Measurements from ENCODE around the gene ADRM1. TPM values are rescaled to one million over a fixed set of nuclear protein-coding genes. Genes with fewer than 3 reads are reported as not detected.

Gene ADRM1
- total RNA-seq, 2 donors from 2014 or later: 171 to 178 TPM

DNA sequence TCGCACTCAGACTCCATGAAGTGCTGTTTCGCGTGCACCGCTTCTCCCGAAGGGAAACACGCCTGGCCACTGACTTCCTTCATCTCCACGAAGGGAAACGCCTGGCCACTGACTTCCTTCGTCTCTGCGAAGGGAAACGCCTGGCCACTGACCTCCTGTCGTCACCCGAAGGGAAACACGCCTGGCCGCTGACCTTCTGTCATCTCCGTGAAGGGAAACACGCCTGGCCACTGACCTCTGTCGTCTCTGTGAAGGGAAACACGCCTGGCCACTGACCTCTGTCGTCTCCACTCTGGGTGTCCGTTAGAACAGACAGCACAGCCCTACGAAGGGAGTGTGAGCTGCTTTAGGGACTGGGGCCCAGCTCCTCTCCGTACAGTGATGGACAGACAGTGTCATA, 17.1 kb upstream of the ADRM1 start:
- Mint-ChIP-seq H3K27me3 (no peaks in the 10 kb centered on the region), H3K9me3 (no peaks in the 10 kb centered on the region), H3K27ac (no peak overlapping the region), H3K4me3 (no peak overlapping the region), H3K36me3 (peaks cover 8% of the 10 kb centered on the region), H3K4me1 (ENCODE audit: low read depth in 2 of 2) (peaks cover 0 to 2% of the 10 kb centered on the region in 2 donors)
- DNase-seq (ENCODE audit: low spot score): no peak
- no peak for ATAC-seq

DNA sequence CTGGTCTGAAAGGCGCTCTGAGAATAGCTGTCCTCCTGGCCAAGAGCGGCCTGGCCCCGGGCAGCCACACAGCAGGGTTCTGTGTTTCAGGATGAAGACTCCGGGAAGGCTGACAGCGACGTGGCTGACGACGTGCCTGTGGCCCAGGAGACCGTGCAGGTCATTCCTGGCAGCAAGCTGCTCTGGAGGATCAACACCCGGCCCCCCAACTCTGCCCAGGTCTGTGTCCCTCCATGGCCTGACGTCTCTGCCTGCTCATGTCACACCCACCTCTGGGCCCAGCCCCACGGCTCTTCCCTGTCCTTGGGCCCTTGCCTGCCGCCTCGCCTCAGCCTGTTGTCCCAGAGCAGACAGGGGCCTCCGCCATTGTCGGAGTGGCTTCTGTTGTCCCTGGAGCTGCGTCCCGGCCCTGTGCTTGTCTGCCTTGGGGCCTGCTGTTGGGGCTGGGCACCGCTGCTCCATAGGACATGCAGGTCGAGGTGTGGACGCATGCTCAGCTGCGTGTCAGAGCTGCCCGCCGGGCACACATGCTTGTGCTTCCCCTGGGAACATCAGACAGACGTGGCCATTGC, 16.2 kb upstream of the ADRM1 start:
- DNase-seq (ENCODE audit: low spot score) (no peak), ATAC-seq (peak in 1 of 2 donors; percentile 38)
- H3K4me1 Mint-ChIP-seq (ENCODE audit: low read depth in 2 of 2): peaks cover 0 to 9% of the 10 kb centered on the region in 2 donors
- H3K27ac Mint-ChIP-seq: no peak overlapping the region
- no peaks in the 10 kb centered on the region for H3K27me3 Mint-ChIP-seq
- H3K9me3 Mint-ChIP-seq: no peaks in the 10 kb centered on the region
- peaks cover 7% of the 10 kb centered on the region for H3K36me3 Mint-ChIP-seq
- H3K4me3 Mint-ChIP-seq: no peak overlapping the region

DNA sequence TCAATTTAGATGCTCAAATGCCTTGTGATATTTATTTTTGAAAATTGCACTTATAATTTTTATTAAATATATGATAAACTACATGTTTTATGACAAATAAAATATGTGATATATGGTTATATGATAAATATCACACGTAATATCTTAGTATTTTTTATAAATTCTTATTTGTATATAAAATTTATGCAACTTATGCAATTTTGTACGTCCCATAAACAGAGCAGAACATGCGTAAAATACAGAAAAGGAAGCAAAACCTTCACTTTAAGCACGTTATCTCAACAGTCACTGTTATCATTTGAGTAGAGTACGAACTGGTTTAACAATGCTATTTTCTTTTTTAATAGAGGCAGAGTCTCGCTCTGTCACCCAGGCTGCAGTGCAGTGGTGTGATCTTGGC, 15.7 kb upstream of the ADRM1 start:
- ATAC-seq (no peak), DNase-seq (ENCODE audit: low spot score) (no peak)
- Mint-ChIP-seq H3K27ac (no peak overlapping the region), H3K27me3 (no peaks in the 10 kb centered on the region), H3K9me3 (no peaks in the 10 kb centered on the region), H3K4me1 (ENCODE audit: low read depth in 2 of 2) (peaks cover 3 to 13% of the 10 kb centered on the region in 2 donors), H3K4me3 (no peak overlapping the region), H3K36me3 (peaks cover 4% of the 10 kb centered on the region)

DNA sequence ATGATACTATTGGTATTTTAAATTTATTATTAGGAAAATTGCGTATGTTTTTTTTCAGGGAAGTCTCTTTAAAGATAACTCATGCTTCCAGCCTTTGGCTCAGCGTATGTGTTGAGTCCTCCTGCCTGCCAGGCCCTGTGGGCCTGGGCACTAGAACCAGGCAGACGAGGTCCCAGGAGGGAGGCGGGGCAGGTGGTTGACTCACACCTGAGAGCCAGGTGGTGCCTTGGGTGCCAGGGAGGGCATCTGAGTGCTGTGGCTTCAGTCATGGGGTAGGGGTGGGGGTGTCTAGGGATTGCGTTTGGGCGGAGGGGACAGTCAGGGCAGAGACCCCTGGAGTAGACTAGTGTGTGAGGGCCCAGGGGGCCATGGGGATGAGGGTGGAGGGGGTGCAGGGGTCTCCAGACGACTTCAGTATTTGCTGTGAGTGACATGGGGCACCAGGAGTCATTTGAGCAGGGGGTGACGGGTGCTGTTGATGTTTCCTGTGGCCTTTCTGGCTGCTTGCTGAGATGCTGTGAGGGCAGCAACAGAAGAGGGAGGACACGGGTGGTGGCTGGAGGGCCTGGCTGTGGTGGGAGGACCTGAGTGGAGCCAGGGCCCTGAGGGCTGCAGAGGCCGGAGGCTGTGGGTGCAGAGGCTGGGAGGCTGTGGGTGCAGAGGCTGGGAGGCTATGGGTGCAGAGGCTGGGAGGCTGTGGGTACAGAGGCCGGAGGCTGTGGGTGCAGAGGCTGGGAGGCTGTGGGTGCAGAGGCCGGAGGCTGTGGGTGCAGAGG, 14.8 kb upstream of the ADRM1 start:
- Mint-ChIP-seq H3K4me1 (ENCODE audit: low read depth in 2 of 2) (peaks cover 9 to 19% of the 10 kb centered on the region in 2 donors), H3K4me3 (no peak overlapping the region), H3K27ac (no peak overlapping the region), H3K27me3 (no peaks in the 10 kb centered on the region), H3K9me3 (no peaks in the 10 kb centered on the region), H3K36me3 (peaks cover 4% of the 10 kb centered on the region)
- ATAC-seq (no peak), DNase-seq (ENCODE audit: low spot score) (no peak)

DNA sequence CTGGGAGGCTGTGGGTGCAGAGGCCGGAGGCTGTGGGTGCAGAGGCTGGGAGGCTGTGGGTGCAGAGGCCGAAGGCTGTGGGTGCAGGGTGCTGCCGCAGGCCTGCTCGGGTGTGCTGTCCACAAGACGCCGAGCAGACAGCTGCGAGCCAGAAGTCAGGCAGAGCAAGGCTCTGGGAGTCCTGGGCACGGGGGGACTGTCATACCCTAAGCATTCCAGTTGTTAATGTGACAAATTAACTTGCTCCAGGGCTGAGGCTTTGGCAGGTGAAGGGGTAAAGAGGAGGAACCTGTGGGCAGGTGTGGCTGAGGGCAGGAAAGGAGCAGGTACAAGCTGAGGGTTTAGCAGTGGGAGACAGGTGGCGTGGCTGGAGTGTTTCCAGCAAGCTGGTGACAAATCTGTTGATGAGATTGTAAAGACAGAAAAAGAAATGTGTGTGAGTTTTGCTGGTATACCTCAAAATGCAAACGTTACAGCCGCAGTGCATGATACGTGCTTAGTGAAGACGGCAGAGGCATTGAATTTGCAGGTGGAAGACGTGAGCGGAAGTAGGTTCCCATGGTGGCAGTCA, 14.2 kb upstream of the ADRM1 start:
- Mint-ChIP-seq H3K27me3 (no peaks in the 10 kb centered on the region), H3K4me1 (ENCODE audit: low read depth in 2 of 2) (peaks cover 9 to 22% of the 10 kb centered on the region in 2 donors)
- no peak for ATAC-seq

DNA sequence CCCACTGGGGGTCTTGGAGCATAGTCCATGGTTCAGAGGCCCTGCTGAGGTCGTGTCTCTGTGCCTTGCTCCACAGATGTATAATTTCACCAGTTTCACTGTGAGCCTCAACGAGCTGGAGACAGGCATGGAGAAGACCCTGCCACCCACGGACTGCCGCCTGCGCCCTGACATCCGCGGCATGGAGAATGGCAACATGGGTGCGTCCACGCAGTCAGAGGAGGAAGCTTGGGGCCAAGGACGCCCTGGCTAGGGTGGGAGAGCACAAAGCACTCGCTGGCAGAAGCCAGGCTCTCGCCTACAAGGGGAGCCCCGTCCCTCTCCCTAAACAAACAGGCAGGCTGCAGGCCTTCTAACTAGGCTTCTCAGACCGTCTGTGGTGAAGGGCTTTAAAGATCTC, 13.7 kb upstream of the ADRM1 start:
- no peak overlapping the region for H3K4me3 Mint-ChIP-seq
- no peaks in the 10 kb centered on the region for H3K9me3 Mint-ChIP-seq
- H3K36me3 Mint-ChIP-seq: peaks cover 4% of the 10 kb centered on the region
- peaks cover 13 to 25% of the 10 kb centered on the region in 2 donors for H3K4me1 Mint-ChIP-seq (ENCODE audit: low read depth in 2 of 2)
- no peaks in the 10 kb centered on the region for H3K27me3 Mint-ChIP-seq
- ATAC-seq (no peak), DNase-seq (ENCODE audit: low spot score) (no peak)
- no peak overlapping the region for H3K27ac Mint-ChIP-seq

More for the DNA sequence above, 14.2 kb upstream of the ADRM1 start:
- H3K9me3 Mint-ChIP-seq: no peaks in the 10 kb centered on the region
- no peak overlapping the region for H3K27ac Mint-ChIP-seq
- peaks cover 4% of the 10 kb centered on the region for H3K36me3 Mint-ChIP-seq
- no peak for DNase-seq (ENCODE audit: low spot score)
- no peak overlapping the region for H3K4me3 Mint-ChIP-seq

DNA sequence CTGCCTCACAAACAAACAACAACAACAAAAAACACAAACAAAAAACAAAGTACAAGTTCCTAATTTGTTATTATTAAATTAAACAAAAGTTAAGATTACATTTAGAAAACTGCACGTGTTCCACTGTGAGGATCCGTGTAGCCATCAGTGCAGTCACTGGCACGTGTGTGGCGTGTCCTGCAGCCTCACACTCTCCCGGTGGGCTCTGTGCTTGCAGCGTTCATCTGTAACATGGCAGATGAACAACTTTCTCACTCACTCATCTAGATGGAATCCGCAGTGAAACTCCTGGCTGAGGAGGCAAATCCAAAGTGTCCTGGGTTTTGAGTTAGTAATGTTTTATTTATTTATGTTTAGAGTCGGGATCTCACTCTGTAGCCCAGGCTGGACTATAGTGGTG, 12.9 kb upstream of the ADRM1 start:
- Mint-ChIP-seq H3K36me3 (peaks cover 4% of the 10 kb centered on the region), H3K4me1 (ENCODE audit: low read depth in 2 of 2) (peaks cover 14 to 25% of the 10 kb centered on the region in 2 donors), H3K27me3 (no peaks in the 10 kb centered on the region), H3K27ac (no peak overlapping the region), H3K4me3 (no peak overlapping the region), H3K9me3 (no peaks in the 10 kb centered on the region)
- no peak for DNase-seq (ENCODE audit: low spot score)
- ATAC-seq: no peak

DNA sequence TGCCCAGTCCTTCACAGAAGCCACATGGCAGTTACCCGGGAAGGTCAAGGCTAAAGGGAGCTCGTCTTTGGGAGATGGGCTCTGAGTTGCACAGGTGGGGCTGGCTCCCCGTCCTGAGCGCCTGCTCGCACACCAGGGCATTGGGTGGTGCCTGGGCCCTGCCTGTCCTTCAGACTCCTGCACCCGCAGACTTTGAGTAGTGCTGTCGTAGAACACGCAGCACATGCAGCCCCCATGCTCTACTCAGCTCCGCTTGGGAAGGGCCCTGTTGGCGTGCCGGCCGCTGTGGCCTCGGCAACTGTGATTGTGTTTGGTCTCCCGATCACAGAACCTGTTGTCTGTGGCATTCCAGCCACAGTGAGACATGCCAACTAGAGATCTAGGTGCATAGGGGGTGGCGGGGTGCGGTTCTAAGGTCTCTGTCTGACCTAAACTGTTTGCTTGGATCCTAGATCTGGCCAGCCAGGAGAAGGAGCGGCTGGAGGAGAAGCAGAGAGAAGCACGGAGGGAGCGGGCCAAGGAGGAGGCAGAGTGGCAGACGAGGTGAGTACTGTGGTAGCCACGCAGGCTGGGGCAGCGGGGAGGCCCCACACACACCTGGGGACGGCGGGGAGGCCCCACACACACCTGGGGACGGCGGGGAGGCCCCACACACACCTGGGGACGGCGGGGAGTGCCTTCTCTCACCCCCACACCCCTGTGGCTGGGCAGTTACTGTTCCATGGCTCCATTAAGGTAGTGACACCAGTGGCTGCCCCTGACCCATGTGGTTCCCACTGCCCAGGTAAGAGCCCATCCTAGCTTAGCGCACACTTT, 11.3 kb upstream of the ADRM1 start:
- ATAC-seq (peak; percentile 26 to 60), DNase-seq (ENCODE audit: low spot score) (no peak)
- Mint-ChIP-seq H3K9me3 (no peaks in the 10 kb centered on the region), H3K27me3 (no peaks in the 10 kb centered on the region), H3K4me1 (ENCODE audit: low read depth in 2 of 2) (peaks cover 14 to 25% of the 10 kb centered on the region in 2 donors), H3K27ac (peak overlapping the region in 1 of 2 donors; percentile 70), H3K36me3 (peaks cover 4% of the 10 kb centered on the region), H3K4me3 (no peak overlapping the region)

DNA sequence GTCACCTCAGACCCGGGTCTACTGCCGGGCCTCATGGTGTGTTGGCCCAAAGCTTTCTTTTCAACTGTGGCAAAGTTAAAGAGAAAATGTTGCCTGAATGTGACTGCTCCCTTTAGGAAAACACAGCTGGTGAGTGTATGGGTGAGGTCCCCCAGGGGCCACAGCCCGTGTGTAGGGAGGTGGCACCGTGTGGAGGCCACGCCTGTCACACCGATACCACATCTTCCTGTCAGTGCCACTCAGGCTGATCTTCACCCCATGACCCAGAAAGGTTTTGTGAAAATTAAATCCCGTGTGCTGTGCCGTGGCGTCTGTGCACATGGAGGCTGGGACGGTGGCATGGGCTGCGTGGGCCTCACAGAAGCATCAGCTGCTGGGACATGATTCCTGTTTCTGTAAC, 10.7 kb upstream of the ADRM1 start:
- Mint-ChIP-seq H3K27ac (peak overlapping the region; percentile 36 to 70), H3K27me3 (no peaks in the 10 kb centered on the region), H3K4me3 (no peak overlapping the region), H3K9me3 (no peaks in the 10 kb centered on the region), H3K4me1 (ENCODE audit: low read depth in 2 of 2) (peaks cover 14 to 25% of the 10 kb centered on the region in 2 donors), H3K36me3 (peaks cover 4% of the 10 kb centered on the region)
- peak; percentile 59 to 70 for ATAC-seq
- DNase-seq (ENCODE audit: low spot score): no peak

DNA sequence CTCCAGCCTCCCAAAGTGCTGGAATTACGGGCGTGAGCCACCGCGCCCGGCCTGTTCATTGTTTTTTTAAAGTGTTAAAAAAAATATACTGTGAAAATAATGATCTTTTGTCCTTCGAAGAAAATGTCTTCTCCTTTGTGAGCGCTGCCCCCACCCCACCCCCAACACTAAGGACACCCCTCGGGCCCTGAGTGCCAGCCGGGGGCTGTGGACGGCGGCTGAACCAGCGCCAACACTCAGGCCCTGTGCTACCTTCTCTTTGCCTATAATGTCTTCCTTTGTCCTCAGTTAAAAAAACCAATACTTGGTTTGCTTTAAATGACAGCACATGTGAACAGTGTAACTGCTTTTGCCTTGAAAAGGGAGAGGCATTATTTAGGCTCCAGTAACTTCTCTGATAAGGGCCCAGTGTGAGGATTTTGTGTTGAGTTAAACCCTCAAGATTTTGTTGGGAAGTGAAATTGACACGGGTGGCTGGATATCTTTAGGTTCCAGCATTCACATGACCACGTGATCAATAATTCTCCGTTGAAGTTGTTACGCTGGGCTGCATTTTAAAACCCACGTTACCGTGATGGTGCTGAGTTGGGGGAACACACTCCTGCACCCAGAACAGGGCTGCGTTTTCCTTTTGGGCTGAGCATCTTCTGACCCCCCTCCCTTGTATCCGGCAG, 9.5 kb upstream of the ADRM1 start:
- Mint-ChIP-seq H3K9me3 (no peaks in the 10 kb centered on the region), H3K36me3 (peaks cover 4% of the 10 kb centered on the region), H3K27ac (peak overlapping the region in 1 of 2 donors; percentile 36), H3K4me3 (no peak overlapping the region), H3K4me1 (ENCODE audit: low read depth in 2 of 2) (peaks cover 14 to 23% of the 10 kb centered on the region in 2 donors), H3K27me3 (no peaks in the 10 kb centered on the region)
- ATAC-seq: no peak
- DNase-seq (ENCODE audit: low spot score): no peak

DNA sequence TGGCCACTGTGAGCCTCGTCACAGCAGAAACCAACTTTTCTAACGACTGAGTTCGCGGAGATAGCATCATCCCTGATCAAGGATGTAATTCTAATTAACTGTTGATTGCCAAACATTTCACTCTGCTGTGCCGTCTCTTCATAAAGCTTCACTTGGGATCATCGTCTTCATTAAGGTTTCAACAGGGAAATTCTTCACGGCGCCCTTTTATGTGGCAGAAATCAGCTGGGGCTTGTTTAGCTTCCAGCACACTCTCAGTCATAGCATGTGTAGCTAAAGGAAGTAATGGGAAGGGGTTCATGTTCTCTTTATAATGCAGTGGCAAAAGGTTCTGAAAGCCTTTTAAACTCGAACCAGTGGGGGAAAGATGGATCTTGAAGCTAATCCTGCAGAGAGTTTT, 8.9 kb upstream of the ADRM1 start:
- Mint-ChIP-seq H3K9me3 (no peaks in the 10 kb centered on the region), H3K36me3 (no peaks in the 10 kb centered on the region), H3K27me3 (no peaks in the 10 kb centered on the region), H3K4me3 (no peak overlapping the region), H3K4me1 (ENCODE audit: low read depth in 2 of 2) (peaks cover 14 to 23% of the 10 kb centered on the region in 2 donors), H3K27ac (peak overlapping the region in 1 of 2 donors; percentile 68)
- no peak for ATAC-seq
- no peak for DNase-seq (ENCODE audit: low spot score)

DNA sequence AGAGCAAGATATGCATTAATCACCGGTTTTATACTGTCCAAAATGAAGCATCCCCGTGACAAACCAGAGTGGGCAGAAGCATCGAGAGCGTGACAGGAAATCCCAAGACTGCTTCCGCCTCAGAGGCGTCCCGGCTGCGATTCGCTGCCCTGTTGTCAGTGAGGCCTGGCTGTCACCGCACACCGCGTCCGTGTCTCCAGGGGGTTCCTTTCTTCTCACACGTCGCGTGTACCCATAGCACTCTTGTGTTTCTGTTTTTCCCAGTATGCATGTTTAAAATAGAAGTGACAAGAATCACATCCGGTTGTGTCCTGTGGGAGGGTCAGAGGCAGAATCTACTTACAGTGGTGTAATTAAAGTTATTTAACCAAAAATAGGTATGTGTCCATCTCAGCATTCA, 8.3 kb upstream of the ADRM1 start:
- Mint-ChIP-seq H3K27me3 (no peaks in the 10 kb centered on the region), H3K4me1 (ENCODE audit: low read depth in 2 of 2) (peaks cover 14 to 23% of the 10 kb centered on the region in 2 donors), H3K4me3 (no peak overlapping the region), H3K36me3 (no peaks in the 10 kb centered on the region), H3K27ac (peak overlapping the region in 1 of 2 donors; percentile 68), H3K9me3 (no peaks in the 10 kb centered on the region)
- DNase-seq (ENCODE audit: low spot score): no peak
- no peak for ATAC-seq

DNA sequence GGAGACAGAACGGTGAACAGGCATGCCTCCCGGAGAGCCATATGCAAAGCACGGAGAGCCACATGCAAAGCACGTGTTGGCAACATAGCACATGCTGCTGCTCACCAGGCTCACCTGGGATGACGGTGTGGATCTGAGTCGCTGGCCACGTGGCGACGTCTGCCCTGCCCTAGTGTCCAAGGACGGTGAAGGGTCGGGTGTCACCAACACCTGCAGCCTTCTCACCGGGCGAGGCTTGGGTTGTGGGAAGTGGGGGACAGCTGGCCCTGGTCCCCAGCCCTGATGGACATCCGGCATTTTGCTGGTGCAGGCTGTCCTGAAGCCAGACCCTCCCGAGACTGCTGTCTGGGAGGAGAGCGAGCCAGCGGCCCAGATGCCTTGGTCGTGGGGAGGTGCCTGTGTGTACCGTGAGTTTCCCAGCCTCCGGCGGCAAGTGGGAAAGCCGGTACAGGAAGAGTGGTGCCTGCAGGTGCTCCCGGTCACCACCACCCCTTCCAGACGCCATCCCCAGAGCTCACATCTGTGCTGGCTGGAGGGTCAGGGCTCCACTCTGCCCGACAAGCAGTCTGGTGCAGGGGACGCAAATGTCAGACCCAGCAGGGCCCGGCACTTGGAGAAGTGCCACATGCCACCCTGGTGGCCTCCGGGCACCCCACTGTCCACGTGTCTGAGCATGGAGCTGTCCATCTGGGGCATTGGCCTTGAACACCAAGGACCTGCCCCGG, 5.9 kb upstream of the ADRM1 start:
- H3K27me3 Mint-ChIP-seq: no peaks in the 10 kb centered on the region
- no peak overlapping the region for H3K4me3 Mint-ChIP-seq
- H3K27ac Mint-ChIP-seq: no peak overlapping the region
- H3K9me3 Mint-ChIP-seq: no peaks in the 10 kb centered on the region
- no peak for DNase-seq (ENCODE audit: low spot score)
- no peak for ATAC-seq
- H3K36me3 Mint-ChIP-seq: no peaks in the 10 kb centered on the region
- peaks cover 21% of the 10 kb centered on the region in 2 donors for H3K4me1 Mint-ChIP-seq (ENCODE audit: low read depth in 2 of 2)
